Left colon (tissue), 2 donors: ENCODE measurements around the gene SPECC1. TPM values are rescaled to one million over a fixed set of nuclear protein-coding genes. Genes with fewer than 3 reads are reported as not detected.

Experiments
- total RNA-seq, 2 donors: library from RNA; stranded (reverse); fragmentation: NEBNext Ultra II Directional; extraction: Animal tissue kit (Norgen Biotek cat#: 25700); gene quantifications; one replicate each; pipeline ENCODE4 v1.2.1, GENCODE V29; 2021
- donor health status: DM: no; HTN: no; CAD: no.
- donor health status: DM: yes; HTN: yes; CAD: no.

The SPECC1 gene
- total RNA-seq, 2 donors from 2014 or later: 86.5 to 104 TPM

Other genes starting within 250 kb of the SPECC1 start
- gene ULK2, start 141.4 kb upstream of the SPECC1 start, total RNA-seq: 1 to 10 TPM; 5.5 to 8.2 TPM
- gene AKAP10, start 31.5 kb upstream of the SPECC1 start, total RNA-seq: 10 to 100 TPM; 26.5 to 30.0 TPM